ENCODE results near the gene KLHL26.
"Not testable (repeated sequence)": the region's sequence is repeated elsewhere in the genome, so short reads cannot be mapped to it uniquely, and the experiment has no call there.

Gene KLHL26

DNA sequence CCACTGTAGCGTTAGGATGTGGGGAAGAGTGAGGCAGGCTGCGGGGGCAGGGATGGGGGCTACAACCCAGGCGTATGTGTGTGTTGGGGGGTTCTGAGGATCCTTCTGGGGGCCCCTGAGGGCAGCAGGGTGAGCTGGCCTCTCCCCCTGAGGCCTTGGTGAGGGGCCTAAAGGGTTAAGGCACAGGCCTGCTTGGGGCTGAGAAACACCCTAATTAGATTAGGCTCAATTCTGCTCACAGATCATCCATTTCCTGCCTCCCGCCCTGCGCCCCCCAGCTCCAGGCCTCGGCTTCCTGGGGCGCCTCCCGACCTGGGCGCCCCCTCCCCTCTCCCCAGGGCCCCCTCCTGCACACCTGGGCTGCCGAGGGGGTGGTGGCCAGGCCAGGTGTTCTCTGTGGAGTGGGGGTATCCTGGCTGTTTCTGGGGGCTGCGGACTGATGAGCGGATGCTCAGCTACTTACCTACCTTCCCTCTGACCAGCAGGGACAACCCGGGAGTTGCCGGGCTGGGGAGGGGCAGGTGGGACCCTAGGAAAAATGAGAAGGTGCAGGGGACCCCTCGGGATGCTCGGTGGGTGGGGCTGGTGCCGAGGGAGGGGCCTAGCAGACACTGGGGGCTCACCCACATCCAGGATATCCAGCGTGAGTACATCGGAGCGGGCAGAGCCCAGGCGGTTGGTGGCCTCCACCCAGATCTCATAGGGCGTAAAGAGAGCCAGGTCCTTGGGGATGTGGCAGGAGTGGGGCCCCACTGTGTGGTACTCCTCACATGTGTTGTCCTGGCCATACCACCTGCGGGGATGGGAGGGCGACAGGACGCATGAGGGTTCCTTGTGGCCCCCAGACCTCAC, 38.8 kb upstream of the KLHL26 start:
- no peak overlapping the region for H3K27ac ChIP-seq
- H3K4me3 ChIP-seq: no peak overlapping the region

DNA sequence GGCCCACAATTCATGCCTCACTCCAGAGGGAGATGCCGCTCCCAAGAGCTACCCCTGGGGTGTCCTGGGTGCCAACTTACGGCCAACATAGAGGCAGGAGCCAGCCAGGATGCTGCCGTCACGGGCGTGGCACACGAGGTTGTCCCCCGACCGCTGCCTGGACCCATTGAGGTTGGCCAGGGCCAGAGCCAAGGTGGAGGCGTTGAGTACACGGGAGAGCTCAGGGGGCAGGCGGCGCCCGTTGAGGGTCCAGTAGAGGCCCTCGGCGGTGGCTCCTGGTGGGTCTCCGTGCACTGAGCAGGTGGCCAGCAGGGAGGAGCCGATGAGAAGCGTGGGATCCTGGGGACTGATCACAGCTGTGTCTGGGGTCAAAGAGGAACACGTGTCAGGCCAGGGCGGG, 37.3 kb upstream of the KLHL26 start:
- Histone ChIP-seq H3K4me3 (no peak overlapping the region), H3K27ac (no peak overlapping the region)

DNA sequence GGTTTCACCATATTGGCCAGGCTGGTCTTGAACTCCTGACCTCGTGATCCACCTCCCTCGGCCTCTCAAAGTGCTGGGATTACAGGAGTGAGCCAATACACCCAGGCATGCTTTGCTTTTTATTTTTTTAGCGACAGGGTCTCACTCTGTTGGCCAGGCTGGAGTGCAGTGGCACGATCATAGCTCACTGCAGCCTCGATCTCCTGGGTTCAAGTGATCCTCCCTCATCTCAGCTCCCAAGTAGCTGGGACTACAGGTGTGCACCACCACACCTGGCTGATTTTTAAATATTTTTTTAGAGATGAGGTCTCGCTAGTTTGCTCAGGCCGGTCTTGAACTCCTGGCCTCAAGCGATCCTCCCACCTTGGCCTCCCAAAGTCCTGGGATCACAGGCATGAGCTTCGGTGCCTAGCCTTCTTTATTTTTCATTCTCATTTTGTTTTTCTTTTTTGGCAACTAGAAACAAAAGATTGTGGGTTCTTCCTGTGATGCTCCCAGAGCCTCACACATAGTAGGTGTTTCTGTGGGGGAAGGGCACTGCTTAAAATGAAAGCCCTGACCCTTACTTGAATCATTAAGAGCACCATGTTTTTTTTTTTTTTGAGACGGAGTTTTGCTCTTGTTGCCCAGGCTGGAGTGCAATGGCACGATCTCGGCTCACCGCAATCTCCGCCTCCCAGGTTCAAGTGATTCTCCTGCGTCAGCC, 36.0 kb upstream of the KLHL26 start:
- H3K4me3 ChIP-seq, H3K27ac ChIP-seq: not testable (repeated sequence)

DNA sequence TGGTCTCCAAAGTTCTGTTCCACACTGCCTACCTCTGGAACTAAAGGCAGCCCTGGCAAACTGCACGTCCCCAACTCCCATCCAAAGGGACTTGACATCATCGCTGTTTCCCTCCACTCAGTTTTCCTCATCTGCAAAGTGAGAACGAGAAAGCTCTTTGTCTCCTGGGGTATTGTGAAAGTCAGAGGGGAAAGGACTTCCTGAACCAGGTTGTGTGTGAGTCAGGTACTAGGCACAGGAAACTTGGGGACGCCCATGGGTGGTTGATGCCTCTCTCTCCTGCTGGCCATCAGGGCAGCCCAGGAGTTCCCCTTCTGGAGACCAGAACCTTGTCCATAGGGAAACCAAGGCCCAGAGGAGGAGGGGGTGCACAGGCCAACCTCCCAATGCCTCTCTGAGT, 35.0 kb upstream of the KLHL26 start:
- Histone ChIP-seq H3K27ac (no peak overlapping the region), H3K4me3 (no peak overlapping the region)

DNA sequence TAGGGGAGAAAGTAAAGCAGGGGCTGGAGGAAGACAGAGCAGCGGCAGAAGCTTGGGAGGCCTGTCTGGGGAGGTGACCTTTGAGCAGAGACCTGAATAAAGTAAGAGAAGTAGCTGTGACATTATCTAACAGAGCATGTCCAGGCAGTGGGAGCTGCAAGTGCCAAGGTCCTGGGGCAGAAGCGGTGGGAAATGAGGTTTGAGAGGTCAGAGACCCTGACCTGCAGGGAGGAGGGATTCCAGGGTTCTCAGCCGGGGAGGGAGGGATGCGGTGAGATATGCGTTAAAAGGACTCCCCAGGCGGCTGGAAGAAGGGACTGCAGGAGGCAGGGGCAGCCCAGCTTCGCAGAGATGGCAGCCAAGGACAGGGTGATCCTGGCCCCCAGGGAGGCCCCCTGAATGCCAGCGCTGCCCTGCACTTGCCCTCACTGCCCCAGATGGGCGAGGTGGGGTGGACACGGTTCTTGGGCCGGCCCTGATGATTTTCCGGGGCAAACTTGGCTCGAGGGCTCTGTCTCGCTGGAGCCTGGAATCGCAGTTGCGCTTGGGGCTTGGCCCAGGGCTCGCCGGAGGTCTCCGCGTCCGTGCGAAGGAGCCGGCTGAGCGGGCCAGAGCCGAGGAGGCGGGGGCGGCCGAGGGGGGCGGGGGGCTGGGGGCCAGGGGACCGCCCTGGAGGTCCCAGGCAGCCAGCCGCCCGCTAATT, 33.4 kb upstream of the KLHL26 start:
- Histone ChIP-seq H3K27ac (no peak overlapping the region), H3K4me3 (no peak overlapping the region)

DNA sequence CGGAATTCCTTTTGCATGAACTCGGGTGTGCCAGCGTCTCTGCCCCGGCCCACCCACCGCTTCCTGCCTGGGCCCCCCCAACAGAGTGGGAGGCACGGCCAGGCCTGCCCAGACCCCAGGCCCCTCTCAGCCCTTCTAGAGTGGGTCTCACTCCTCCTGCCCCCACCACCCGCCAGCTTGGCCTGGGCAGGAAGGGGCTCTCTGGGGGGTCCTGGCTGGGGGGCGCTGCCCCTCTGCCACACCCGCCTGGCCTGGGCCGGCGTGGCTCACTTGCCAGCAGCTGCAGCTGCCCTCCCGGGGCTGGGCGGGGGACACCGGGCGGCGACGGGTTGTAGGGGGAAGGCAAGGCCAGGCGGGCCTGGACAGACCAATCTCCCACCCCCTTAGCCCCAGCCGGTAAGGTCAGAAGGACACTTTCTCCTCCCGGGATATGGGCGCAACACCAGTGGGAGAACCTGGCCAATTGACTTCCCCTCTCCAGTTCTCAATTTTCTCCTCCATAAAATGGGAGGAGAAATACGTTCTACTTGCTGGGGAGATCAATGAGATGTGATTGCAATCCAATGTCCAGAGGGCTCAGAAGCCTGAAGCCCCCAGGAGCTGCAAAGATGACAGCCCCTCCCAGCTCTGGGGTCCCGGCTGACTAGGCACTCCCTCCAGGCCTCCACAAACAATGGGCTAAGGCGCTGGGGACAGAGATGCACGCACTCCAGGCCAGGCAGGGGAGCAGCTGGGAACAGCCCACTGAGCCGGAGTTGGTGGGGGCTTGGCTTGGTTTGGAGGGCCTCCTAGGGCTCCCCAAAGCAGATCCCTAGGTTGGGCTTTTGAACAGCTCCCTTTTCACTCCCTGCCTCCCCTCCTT, 32.6 kb upstream of the KLHL26 start:
- H3K27ac ChIP-seq: no peak overlapping the region
- H3K4me3 ChIP-seq: no peak overlapping the region

DNA sequence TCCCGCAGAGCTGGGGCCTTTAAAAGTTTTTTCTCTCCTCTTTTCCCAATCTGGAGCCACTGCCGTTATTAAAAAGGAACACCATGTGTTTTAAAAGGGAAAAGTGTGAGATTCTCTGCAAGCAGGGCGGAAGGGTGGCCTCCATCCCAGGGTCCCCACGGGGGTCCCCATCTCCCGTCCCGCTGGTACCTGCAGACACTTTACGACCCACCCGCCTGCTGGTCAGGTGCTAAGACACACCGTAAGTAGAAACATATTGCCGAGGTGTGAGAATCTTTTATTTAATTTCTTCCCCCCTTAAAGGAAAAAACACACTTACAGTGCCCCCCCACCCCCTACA, 32.0 kb upstream of the KLHL26 start:
- Histone ChIP-seq H3K4me3 (no peak overlapping the region), H3K27ac (no peak overlapping the region)

DNA sequence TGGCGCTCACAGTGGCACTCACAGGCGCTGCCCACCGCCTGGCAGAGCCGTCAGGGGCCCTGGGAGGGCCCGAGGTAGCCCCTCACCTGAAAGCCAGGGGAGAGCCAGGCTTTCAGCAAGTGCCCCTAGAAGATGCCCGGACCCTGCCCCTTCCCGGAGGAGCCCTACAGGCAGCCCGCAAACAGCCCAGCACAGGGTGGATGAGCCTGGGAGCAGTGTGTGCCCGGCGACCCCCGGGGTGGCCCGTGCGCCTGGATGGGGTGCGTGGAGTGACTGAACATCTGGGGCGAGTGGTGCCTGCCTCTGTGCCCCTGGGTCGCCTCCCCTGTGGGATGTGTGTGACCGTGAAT, 31.7 kb upstream of the KLHL26 start:
- Histone ChIP-seq H3K27ac (no peak overlapping the region), H3K4me3 (no peak overlapping the region)

DNA sequence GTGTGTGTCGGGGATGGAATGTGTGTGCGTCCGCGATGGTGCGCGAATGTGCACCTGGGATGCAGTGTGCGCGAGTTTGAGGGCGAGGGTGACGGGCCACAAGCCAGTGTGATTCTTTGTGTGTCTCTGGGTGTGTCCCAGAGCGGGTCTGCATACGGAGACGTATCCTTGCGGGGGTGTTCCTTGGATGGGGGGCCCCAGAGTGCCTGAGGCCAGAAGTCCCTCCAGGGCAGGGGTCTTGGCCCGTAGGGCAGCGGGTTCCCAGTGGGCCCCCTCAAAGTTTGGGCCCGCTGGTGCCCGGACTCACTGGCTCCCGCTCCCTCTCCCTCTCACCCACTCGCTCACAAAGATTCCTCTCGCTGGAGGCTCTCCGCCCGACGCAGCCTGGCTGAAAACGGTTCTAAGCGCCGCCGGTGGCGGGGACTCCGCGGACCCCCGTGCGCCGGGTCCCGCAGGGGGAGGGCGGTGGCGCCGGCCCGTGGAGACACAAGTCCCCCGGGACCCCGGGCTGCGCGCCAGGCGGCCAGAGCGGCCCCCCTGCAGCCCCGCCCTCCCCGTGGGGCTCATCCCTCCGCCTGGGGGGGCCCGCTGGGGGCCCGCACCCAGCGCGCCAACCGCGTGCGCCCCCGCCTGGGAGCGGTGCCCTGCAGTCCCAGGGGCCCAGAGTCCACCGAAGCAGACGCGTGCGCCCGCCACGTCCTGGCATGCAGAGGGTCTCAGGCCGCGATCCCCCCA, 31.1 kb upstream of the KLHL26 start:
- Histone ChIP-seq H3K27ac (peak overlapping the region in 1 of 21 experiments; percentile 63), H3K4me3 (peak overlapping the region in 5 of 7 experiments; percentile 14 to 34 (median 22))

DNA sequence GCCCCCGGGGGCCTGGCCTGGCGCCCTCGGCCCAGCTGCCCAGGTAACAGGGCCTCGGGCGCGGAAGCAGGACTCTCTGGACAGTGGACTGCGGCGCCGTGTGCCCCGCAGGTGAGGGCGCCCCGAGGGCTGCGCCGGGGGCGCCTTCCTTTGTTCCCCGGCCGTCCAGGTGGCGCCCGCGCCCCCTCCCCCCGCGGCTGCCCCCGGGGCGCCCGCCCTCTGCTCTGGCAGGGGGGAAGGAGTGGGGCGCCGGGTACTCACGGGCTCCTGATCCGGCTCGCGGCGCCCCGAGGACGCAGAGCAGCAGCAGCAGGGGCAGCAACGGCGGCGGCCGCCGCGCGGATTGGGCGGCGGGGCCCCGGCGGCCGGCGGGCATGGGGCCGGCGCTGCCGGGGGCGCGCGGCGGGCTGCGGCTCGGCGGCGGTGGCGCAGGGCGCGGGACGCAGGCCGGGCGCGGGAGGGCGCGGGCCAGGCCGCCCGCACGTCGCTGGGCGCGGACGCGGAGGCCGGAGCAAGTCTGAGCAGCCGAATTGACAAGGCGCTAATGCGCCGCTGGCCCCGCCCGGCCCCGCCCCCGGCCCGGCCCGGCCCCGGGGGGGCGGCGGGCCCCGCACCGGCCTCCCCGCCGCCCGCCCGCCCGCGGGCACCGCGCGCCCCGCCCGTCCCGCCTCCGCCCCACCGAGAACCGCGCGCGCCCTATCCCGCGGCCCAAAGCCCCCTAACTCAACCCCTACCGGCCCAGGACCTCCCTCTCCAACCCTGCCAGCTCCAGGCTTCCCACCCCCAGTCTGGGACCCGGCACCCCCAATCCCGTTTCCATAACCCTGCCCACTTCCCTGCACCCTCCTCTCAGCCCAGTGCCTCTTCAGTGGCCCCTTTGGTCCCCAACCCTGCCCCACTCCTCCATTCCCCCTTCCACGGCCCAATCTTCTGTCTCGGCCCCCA, 30.3 kb upstream of the KLHL26 start, which contains the start of gene CRLF1:
Gene CRLF1, minus strand, starts transcription at position 519 of the 945 bp plus-strand sequence. Its CDS starts 143 bp downstream, at position 376.
- Histone ChIP-seq H3K4me3 (peak within 1 kb of the TSS in 5 of 7 experiments; percentile 14 to 34 (median 22)), H3K27ac (peak within 1 kb of the TSS in 2 of 21 experiments; percentile 8 to 63)

DNA sequence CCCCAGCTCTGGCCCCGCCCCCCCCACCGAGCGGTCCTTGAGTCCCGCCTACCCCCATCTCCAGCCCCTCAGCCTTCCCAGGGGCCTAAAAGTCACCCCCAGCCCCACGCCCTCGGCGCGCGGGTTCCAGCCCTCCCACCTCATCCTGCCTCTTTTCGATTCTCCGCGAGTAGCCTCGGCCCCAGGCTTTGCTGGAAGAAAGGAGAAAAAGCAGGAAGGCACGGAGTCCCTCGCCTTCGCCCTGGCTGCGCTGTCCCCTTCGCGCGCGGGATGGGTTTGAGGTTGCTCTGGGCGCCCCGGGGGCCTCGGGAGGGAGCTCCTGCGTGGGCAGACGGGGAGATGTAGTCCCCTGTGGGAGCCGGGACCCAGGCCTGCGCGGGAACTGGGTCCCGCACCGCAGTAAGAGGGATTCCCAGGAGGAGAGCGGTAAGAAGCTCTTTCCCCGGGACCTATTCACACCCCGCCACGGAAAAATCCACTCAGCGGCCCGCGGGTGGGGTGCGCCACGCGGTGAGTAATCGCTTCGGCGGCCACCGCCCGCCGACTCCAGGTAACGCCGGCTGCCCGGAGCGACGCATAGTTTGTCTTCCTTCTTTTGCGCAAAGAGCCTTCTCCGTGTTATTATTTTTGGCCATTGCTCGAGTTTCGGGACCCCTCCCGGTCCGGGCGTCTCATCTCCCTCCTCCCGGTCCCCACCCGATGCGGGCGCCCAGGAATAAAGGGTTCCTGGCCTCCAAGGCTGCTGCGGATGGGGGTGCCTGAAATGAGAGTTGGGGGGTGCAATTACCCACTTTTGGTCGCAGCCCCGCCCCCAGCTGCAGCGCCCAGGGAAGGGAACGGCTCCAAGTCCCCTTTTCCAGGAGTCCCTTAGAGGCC, 29.4 kb upstream of the KLHL26 start:
- peak overlapping the region in 1 of 7 experiments; percentile 4 for H3K4me3 ChIP-seq
- H3K27ac ChIP-seq: peak overlapping the region in 2 of 21 experiments; percentile 8 to 33

DNA sequence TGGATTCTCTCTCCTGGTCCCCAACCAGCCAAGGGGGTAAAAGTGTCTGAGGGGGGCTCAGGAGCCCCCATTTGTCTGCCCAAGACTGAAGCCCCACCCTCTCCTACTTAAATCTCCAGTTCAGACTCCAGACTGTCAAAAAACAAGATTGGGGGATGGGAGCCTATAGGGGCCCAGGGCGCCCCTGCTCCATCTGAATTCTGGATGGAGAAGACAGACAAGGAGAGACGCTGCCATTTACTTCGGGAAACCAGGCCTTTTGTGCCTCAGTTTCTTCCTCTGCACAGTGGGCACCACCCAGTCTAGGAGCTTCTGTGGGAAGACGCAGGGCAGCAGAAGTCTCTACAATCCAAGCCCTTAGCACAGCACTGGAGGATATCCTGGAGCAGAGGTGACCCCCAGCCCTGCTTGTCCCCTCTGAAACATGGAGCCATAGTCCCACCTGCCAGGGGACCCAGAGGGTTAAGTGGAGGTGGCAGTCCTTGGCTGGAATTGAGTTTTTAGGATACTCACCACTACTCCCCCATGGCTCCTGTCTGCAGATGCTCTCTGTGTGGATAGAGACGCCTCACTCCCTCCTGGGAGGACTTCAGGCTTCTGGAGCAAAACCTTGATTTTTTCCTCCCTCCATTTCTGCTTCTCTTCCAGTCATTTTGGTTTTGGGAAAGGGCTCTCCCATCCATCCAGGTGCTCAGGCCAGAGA, 28.6 kb upstream of the KLHL26 start:
- Histone ChIP-seq H3K4me3 (no peak overlapping the region), H3K27ac (no peak overlapping the region)

DNA sequence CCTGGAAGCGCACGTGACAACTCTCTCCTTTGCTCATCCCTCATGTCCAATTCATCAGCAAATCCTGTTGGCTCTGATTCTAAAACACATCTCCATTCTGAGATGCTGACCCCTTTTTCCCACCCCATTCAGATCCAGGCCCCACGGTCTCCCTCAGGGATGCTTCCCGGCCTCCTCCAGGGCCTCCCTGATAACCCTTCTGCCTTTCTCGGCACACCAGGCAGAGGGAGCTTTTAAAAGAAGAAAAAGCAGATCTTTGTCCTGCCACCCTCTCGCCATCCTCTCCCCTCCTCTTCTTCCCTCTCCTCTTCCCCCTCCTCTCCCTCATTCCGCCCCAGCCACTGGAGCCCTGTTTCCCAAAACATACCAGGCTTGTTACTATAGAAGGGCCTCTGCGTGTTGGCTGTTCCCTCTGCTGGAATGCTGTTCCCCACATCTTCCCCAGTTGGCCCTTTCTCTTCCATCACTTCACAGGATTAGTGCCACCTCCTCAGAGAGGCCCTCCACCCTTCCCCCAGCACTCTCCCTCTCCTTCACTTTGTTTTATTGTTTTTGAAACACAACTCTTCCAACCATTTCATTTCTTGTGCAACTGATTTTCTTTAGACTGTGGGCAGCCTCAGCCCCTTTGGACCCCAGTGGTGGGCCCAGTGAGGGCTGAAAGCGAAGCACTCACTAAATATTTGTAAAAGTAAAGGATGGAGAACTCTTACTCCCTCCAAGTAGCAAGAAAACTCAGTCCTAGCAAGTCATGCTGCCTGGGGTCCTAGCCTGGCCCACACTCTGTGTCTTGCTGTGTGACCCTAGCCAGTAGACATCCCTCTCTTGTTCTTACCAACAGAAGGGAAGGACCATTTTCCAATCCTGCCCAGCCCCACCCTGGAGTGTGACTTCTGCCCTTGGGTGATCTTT, 27.8 kb upstream of the KLHL26 start:
- no peak overlapping the region for H3K4me3 ChIP-seq
- no peak overlapping the region for H3K27ac ChIP-seq

DNA sequence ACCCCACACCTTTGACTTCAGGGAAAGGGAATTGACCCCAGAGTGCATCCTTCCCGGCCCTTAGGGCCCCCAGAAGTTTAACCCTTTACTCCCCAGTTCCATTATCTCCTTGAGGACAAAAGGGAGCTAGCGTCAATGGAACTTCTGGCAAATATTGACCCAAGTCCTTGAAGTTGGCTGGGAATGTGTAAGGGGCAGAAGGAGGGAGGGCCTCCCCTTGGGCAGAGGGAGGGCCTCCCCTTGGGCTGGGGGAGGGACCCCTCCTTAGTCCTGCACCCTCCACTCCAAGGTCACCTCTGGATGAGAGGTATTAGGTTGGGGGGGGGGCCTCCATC, 27.1 kb upstream of the KLHL26 start:
- no peak overlapping the region for H3K27ac ChIP-seq

DNA sequence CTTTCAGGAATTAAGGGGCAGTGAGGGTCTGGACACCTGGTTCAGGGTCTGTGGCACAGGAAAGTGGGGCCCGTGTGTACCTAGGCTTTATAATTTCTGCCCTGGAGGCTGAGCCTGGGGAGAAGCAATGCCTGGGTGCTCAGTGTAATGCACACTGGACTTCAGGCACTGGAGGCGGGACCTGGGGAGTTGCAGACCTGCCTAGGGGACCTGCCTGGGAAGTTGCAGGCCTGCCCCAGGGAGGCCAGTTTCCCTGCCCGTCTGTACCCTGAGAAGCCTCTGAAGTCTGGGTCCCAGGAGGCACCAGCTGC, 26.6 kb upstream of the KLHL26 start:
- Histone ChIP-seq H3K4me3 (no peak overlapping the region), H3K27ac (no peak overlapping the region)

More for the DNA sequence above, 27.1 kb upstream of the KLHL26 start:
- no peak overlapping the region for H3K4me3 ChIP-seq
